ENCODE results near the gene PLXNA2.

GRCh38 chr1:208213786-208214185 is 30.4 kb downstream of the PLXNA2 start:
- TF ChIP-seq CTCF (IDR thresholded peaks at IDR 0.05) (no peak), POLR2A (IDR thresholded peaks at IDR 0.05) (no peak)

Data from vagina (tissue), 2 donors.